Measurements from ENCODE around the gene CISD1.

The CISD1 gene

DNA sequence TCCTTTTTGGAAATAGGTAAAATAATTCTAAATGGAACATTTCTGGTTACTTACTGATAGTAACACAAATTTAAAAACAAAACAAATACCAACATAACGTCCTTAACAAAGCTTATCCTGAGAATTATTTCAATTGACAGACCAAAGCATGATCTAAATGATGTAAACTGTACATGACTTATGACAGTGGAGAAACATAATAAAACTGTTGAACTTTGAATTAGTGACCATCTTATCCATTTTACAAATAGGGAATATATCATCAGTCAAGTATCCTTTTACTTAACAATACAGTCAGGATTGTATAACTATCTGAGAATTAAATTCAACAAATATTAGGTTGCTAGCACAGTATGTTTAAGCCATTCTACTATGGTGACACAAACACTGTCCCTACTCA lies 3.7 kb upstream of the CISD1 start:
- no peak for DNase-seq (ENCODE audit: low read depth in 2 of 3, low spot score in 2 of 3)

DNA sequence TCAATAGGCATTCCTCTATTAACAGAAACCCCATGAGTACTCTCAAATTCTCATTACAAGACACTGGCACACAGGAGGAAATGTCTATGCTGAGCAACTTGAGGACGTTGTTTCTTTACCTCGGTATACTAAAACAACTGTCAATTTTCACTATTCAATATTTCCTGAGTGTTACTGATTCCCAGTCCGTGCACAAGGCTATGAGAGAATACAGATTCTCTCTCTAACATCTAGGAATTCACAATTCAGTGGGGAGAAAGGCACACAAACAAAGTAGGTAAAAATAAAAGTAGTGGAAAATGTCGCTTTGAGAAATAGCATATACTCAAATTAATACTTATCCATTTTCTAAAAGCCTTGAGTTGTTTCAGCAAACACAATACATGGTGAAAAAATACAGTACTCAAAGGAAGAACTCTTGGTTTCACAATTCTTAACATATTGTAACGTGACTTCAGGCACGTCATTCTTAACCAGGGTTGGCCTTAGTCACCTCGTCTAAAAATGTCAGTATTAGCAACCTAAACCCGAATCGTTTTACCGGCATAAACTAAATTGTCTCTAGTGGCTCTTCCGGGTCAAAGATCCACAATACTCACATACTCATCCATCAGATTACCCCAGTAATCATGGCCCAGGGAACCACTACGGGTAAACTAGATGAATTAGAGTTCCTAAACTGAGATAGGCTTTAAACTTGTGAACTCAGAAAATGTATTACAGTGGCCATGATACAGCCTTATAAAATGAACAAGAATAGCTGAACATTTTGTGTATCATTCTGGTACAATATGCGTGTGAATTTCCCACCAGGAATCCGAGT lies 2.7 kb upstream of the CISD1 start:
- DNase-seq (ENCODE audit: low read depth in 2 of 3, low spot score in 2 of 3), result no peak

DNA sequence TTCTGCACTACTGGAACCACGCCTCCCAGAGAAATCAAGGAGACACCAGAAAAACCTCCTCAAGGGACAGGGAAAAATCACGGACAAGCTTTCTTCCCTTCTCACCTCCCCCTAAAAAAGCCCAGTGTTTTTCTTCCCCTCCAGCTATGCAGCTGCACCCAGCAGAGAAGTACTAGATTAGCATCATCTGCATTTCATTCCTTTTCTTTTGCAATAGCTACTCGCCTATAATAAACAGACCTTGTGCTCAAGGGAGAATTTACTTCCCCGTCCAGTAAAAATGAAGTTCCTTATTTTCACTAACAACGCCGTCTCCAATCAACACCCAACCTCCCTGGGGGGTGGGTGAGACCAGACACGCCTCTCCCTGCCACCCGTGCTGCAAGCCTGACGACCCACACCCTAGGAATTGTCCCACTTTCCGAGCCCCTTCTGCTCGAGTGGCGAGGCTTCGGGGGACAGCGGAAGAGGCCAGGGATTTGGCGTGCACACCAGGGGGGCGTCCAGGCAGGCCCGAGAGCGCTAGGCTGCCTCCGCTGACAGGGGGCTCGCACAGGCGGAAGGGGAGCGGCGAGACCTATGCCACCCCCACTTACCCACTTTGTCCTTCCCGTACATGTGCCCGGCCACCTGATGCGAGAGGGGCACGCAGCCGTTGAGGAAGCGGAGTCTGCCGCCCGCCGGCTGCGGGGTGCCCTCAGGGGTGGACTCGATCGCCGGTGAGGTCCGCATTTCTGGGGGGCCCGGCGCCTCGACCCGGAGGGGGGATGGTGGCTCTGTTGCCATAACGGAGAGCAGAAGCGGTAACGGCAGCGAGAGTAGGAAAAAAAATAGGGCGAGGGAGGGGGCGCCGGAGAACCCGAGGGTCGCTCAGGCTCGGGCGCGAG lies 1.9 kb upstream of the CISD1 start:
- peak in 2 of 3 experiments; percentile 16 to 17 for DNase-seq (ENCODE audit: low read depth in 2 of 3, low spot score in 2 of 3)

DNA sequence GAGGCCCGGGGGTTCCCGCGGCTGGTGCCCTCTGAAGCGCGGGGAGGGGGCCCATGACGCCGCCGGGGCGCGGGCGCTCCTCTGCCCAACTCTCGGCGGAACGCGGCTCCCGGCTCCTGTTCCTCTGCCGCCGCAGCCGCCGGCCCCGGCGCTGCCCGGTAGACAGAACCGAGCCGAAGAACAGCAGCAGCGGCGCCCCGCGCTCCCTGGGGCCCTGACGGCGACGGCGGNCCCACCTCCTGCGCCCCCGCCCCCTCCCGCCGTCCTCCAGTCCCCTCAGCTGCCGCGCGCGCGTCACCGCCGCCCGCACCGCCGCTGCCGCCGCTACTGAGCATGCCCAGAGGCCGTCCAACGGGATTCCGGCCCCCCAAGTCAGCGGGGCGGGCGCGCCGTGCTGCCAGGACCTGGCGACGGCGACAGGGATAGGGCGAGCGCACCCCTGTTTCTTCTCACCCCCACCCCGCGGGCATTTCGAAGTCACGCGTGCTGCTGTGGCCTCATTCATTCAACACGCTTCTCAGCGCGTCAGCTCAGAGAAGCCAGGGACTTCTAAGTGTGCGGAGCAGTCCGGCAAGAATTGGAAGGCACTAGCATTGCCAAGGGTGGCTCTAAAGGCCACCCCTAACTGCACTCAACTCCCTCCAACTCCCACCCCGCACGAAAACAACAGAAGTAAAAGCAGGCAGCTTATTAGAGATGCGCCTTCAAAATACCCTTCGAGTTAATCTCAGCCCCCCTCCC lies 1.1 kb upstream of the CISD1 start, which contains the start of gene IPMK:
TSS of gene IPMK (minus strand) at position 182 of the 741 bp plus-strand sequence. CDS start 283 bp downstream, outside the sequence.
- peak; percentile 80 to 92 (median 85) for DNase-seq (ENCODE audit: low read depth in 2 of 3, low spot score in 2 of 3)

DNA sequence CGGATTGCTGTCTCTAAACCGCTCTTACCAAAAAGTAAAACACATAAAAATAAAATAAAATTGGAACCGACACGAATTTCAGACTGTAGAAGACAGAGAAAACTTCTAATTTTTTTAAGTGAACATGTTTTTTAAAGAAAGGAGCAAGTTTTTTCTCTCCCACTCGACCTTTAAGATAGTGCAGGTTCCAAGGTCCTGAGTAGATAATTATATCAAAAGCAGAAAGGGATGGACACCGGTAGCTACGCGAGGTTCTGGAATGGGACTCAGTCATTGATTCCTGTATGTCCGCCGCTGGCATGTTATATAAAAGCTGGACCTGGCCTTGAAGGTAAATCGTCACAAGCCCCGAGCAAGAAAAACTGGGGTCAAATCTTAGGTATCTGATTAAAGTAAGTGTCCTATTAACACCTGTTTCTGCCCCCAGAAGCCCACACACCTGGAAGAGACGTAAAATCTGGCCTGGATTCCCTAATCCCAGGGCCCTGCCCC lies 462 bp upstream of the CISD1 start:
- no peak for DNase-seq (ENCODE audit: low read depth in 2 of 3, low spot score in 2 of 3)

DNA sequence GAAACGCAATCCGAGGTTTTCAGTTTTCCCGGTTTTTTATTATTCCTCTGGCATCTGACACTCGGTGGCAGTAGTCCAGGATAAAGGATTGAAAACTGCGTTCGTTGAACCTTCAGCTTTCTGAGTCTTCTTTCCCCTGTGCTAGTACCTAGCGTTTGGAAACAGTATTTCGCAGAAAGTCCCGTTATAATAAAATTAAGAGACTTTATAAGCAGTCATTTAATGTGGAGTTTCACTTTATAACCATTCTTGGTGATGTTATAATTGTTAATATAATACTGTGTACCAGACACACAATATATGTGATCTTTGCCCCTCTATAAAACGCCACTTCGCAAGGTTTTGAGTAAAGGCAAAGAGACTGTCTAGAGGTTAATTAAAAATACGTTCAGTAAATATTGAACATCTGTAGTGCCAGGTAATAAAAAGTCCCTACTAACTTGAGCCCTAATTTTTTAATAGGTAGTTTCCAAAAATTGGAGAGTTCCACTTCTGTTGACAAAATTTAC lies 874 bp downstream of the CISD1 start:
- DNase-seq (ENCODE audit: low read depth in 2 of 3, low spot score in 2 of 3), result no peak

DNA sequence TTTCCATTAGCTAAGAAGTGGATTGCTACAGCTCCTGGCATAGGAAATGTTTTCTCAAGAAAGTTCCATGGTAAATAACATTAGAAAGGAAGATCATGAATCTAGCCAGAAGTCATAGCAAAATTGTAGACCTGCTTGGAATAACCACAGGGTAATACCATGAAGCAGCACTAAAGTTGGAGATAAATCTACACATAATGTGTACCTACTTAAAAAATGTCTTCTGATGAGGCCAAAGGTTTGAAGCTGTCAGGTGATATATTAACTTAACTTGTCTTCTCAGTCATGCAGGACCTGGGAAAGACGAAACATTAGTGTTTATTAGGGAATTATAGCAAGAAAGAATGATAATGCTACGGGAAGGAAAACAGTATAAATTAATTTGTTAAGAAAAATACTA lies 6.3 kb downstream of the CISD1 start:
- no peak for DNase-seq (ENCODE audit: low read depth in 2 of 3, low spot score in 2 of 3)

DNA sequence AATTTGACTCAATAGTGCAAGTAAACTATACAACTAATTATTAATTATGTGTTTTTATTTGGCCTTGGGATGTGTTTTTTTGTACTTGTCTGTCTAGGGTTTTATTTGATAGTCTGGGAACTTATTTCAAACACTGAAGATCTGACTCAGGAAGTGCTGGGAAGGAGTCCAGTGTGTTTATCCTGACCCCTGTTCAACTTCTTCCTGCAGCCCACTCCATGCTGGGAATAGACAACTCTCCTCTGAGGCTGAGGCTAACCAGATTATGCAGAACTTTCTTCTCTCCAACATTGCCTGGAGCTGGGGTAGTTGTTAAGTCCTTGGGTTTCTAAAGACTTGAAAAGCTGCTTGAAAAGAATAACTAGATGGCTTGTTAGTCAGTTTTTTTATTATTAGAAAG lies 6.9 kb downstream of the CISD1 start:
- no peak for DNase-seq (ENCODE audit: low read depth in 2 of 3, low spot score in 2 of 3)

DNA sequence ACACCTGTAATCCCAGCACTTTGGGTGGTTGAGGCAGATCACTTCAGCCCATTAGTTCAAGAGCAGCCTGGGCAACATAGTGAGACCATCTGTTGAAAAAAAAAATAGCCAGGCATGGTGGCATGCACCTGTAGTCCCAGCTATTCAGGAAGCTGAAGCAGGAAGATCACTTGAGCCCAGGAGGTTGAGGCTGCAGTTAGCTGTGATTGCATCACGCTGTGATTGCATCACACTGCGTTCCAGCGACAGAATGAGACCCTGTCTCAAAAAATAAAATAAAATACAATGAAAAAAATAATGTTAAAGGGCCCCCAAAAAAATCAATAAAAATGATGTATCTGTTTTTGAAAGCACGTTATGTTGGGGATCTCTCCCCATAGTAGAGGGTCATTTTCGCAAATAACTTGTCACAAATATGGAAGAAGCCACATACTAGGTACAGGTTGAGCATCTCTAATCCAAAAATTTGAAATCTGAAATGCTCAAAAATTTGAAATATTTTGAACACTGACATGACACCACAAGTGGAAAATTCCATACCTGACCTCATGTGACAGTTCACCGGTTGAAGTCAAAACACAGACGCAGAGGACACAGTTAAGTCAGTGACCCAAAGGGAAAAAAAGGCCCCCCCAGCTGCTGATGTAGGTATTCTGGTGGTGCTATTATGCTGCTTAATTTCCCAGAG lies 9.5 kb downstream of the CISD1 start:
- no peak for DNase-seq (ENCODE audit: low read depth in 2 of 3, low spot score in 2 of 3)

DNA sequence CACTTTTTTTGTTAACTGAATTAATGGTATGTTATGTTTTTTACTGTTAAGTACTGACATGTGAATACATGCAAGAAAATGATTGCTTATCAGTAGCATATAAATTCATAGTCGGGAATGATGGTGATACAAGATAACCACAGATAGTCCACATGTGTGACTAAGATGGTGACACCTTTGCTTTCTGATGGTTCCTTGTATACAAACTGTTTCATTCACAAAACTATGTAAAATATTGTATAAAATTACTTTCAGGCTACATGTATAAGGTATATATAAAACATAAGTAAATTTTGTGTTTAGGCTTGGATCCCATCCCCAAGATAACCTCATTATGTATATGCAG lies 10.0 kb downstream of the CISD1 start:
- no peak for DNase-seq (ENCODE audit: low read depth in 2 of 3, low spot score in 2 of 3)

DNA sequence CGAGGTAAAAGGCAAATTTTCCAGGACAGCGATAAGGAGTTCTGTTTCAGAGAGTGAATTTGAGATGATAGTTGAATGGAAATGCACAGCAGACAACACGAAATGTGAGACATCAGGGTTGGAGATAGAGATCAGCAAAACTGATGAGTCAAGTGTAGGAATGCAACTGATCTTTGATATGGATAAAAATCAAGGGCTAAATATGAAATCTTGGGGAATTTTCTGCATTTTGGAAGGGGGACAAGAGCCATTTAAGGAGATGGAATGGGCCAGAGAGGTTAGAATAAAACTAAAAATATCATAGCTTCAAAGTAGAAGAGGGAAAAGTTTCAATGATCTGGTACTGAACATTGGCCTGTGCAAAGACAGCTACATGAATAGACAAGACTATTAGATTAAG lies 11.5 kb downstream of the CISD1 start:
- no peak for DNase-seq (ENCODE audit: low read depth in 2 of 3, low spot score in 2 of 3)

DNA sequence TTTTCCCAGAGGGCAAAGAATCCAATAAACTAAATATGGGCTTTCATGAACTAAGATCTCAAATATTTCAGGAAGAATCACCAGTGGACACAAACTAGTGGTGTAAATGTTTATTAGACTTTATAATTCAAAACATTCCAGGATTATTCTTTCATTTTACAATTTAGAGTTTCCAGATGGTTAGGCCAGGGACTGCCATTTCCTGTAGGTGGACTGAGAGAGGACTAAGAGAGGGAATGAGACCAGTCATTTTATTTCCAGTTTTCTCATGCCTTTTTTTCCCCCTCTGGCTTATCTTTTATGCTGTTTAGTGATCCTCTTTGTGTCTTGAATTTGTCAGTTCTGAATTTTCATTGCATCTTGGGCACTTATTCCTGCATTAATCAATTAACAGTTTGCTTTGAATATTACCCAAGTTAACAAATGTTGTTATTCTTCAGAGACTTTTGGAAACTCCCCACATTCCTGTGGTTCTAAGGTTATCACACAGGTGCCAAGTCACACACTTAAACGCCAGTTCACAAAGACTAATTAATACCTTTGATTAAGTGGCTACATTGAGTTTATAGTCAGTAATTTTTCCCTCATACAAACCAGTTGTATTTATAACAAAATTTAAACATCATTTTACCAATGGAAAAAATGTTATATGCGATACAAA lies 12.3 kb downstream of the CISD1 start:
- DNase-seq (ENCODE audit: low read depth in 2 of 3, low spot score in 2 of 3), result no peak

DNA sequence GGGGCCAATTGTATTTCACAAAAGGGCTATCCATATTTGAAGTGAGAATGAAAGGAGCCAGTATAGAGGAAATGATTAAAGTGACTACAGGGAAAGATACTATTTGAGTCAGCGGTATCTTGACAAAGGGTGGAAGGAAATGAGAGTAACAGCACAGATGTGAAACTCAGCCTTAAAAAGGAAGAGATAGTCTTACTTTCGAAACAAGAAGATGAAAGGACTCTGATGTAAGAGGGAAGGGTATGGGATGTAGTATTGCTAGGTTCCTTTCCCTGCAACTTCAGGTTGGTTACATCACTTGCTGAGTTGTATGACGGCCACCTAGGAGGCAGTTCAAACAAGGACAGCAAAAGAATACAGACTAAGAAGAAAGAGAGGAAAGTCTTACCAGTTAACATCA lies 13.7 kb downstream of the CISD1 start:
- DNase-seq (ENCODE audit: low read depth in 2 of 3, low spot score in 2 of 3), result no peak

DNA sequence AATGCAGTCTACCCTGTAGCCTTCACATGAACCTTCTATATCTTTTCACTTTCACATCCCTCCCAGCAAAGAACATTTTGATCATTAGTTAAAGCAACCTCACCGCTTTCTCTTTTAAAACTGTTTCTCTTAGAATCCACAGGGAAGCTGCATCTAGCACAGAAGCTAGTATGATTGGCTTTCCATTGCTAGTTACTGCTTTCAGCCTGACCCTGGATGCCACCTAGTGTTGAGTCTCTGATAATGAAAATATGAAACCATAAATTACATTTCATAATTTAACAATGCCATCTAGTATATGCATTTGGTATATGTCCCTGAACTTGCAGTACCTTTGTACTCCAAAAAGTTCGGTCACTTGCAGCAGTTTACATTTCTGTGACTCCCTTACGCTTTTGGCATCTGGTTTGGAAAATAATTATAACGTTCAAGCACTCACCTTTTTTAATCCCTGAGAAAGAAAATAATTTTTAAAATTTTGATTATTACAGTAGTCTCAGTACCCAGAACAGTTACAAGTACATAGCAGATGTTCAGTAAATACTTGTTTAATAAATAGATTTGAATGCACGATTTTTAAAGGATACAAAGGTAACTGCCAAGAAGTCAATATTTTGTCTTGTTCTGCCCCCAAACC lies 22.7 kb downstream of the CISD1 start:
- no peak for DNase-seq (ENCODE audit: low read depth in 2 of 3, low spot score in 2 of 3)

DNA sequence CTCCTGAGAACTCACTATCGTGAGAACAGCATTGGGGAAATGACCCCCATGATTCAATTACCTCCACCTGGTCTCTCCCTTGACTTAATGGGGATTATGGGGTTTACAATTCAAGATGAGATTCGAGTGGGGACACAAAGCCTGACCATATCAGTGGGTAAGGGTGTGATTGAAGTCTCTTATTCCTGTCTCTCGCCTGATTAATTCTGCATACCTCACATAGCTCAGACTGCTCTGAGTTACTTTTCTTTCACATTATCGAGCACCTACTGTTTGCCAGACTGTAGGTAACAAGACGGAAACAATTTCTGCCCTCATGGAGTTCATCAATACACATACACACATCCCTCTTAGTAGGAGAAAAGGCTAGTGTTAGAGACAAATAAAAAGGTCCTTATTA lies 25.0 kb downstream of the CISD1 start:
- no peak for DNase-seq (ENCODE audit: low read depth in 2 of 3, low spot score in 2 of 3)

DNA sequence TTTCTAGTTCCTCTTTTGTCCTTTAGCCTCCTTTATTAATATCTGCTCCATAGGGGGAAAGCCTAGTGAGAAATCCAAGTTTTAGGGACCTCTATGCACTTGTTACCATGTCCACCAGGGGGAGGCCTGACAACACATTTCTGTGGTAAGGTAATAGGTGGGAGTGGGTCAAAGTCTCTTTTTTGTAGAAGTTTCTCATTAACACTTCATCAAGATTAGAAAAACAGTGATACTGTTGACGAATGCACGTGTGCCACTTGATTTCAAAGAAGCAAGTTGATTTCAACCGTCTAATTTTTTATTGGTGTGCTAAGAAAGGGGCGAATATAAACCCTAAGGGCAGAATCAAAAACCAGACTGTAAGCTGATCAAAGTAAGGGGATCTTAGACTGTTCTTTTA lies 30.6 kb downstream of the CISD1 start:
- DNase-seq (ENCODE audit: low read depth in 2 of 3, low spot score in 2 of 3), result peak in 1 of 3 experiments; percentile 18

DNA sequence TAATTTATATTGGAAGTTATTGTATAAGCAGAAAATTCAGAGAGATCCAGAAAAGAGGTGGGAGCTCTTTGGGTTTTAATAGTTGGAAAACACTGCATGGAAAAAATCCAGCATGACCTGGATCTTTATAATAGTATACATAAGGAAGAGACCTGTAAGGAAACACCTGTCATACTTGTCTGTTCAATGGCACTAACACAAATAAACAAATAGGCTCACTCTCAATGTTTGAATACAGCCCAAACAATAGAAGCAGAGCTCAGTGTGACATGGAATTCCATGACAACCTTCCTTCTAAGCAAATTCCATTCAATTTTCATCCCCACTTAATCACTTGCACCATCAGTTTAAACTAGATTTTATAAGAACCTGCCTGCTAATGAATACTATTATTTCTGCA lies 31.7 kb downstream of the CISD1 start:
- DNase-seq (ENCODE audit: low read depth in 2 of 3, low spot score in 2 of 3), result no peak

DNA sequence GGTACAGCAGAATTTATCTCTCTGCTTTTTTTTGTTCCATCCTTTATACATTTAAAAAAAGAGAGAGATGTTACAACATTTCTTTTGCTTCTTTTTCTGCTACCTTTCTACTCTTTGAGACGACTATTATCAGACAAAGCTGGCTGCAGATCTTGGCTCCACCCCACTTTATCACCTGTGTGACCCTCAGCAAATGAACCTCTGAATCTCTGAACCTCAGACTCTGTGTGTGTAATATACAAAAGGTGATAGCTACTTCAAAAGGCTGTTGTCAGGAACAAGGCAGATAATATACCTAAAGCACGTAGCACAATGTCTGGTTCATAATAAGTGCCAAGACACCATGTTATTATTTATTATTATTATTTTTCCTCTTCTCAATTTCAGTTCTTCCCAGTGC lies 33.3 kb downstream of the CISD1 start:
- DNase-seq (ENCODE audit: low read depth in 2 of 3, low spot score in 2 of 3), result no peak

DNA sequence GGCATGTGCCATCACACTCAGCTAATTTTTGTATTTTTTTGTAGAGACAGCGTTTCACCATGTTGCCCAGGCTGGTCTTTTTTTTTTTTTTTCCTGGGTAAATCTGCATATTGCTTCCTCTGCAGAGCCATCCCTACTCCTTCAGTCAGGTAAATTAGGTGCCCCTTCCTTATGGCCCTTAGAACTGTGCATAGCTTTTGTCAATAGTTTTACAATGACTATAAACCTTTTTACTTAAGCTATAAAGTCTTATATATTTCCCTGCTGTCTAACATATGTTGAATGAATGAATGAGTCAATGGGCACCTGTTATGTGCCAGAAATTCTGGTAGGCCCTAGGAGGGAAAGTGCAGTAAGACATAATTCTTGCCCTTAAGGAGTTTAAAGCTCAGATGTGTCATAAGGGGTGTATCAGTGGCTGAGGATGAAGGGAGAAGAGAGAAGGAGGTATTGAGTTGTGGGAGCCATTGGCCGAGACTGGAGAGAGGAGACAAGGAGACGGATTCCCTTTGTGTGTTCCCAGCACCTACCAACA lies 35.2 kb downstream of the CISD1 start:
- no peak for DNase-seq (ENCODE audit: low read depth in 2 of 3, low spot score in 2 of 3)
